H9 (cell line): ENCODE data around the gene SCTR. TPM values are rescaled to one million over a fixed set of nuclear protein-coding genes. Genes with fewer than 3 reads are reported as not detected.

ENCODE experiments used
- DNase-seq: peaks from one replicate; pipeline ENCODE4 v3.0.0-alpha.2; 2017
- H2AFZ ChIP-seq: one replicate; pipeline ENCODE4 v1.6.1; 2013; ENCODE audit warnings: mild to moderate bottlenecking, low read length, control low read depth, moderate library complexity
- H2AK5ac ChIP-seq: 2 replicates; pipeline ENCODE4 v1.6.1; 2013; ENCODE audit warnings: low read length, control low read depth, mixed read lengths; ENCODE audit not compliant: insufficient read length
- H2BK120ac ChIP-seq: one replicate; pipeline ENCODE4 v1.6.1; 2013; ENCODE audit warnings: low read depth, mild to moderate bottlenecking, low read length, control low read depth, inconsistent platforms; ENCODE audit not compliant: poor library complexity, severe bottlenecking
- H2BK12ac ChIP-seq: 2 replicates; pipeline ENCODE4 v1.6.1; 2013; ENCODE audit warnings: low read length, control low read depth, mixed read lengths, low read depth; ENCODE audit not compliant: insufficient read length
- H2BK15ac ChIP-seq: 2 replicates; pipeline ENCODE4 v1.6.1; 2013; ENCODE audit warnings: low read depth, low read length, control low read depth
- H2BK20ac ChIP-seq: one replicate; pipeline ENCODE4 v1.6.1; 2013; ENCODE audit warnings: low read depth, mild to moderate bottlenecking, low read length, control low read depth, inconsistent platforms; ENCODE audit not compliant: poor library complexity, severe bottlenecking
- H2BK5ac ChIP-seq: 2 replicates; pipeline ENCODE4 v1.6.1; 2013; ENCODE audit warnings: low read length, control low read depth, mixed read lengths; ENCODE audit not compliant: insufficient read length
- H3K14ac ChIP-seq: 2 replicates; pipeline ENCODE4 v1.6.1; 2013; ENCODE audit warnings: low read length, control low read depth; ENCODE audit not compliant: insufficient read depth
- H3K18ac ChIP-seq: 2 replicates; pipeline ENCODE4 v1.6.1; 2013; ENCODE audit warnings: low read depth, mild to moderate bottlenecking, mixed read lengths, low read length, control low read depth; ENCODE audit not compliant: insufficient read length
- H3K23ac ChIP-seq: 2 replicates; pipeline ENCODE4 v1.6.1; 2013; ENCODE audit warnings: low read length, control low read depth, mixed read lengths, low read depth; ENCODE audit not compliant: insufficient read length
- H3K23me2 ChIP-seq: 2 replicates; pipeline ENCODE4 v1.6.1; 2013; ENCODE audit warnings: low read depth, mild to moderate bottlenecking, mixed read lengths, low read length, control low read depth; ENCODE audit not compliant: insufficient read length, poor library complexity, severe bottlenecking
- H3K27ac ChIP-seq: 2 replicates; pipeline ENCODE4 v1.5.1; 2013; ENCODE audit warnings: low read length, control low read depth, mixed read lengths, low read depth; ENCODE audit not compliant: insufficient read length
- H3K27me3 ChIP-seq: 2 replicates; pipeline ENCODE4 v1.6.1; 2013; ENCODE audit warnings: low read length, control low read depth, inconsistent platforms; ENCODE audit not compliant: insufficient read depth
- H3K4ac ChIP-seq: 2 replicates; pipeline ENCODE4 v1.6.1; 2013; ENCODE audit warnings: low read depth, mild to moderate bottlenecking, control low read depth, inconsistent platforms, low read length, moderate library complexity
- H3K4me1 ChIP-seq: 2 replicates; pipeline ENCODE4 v1.6.1; 2013; ENCODE audit warnings: low read length, control low read depth, inconsistent platforms; ENCODE audit not compliant: insufficient read depth
- H3K4me2 ChIP-seq: 2 replicates; pipeline ENCODE4 v1.6.1; 2013; ENCODE audit warnings: low read length, control low read depth, mixed read lengths; ENCODE audit not compliant: insufficient read length, insufficient read depth
- H3K56ac ChIP-seq: 2 replicates; pipeline ENCODE4 v1.6.1; 2013; ENCODE audit warnings: low read depth, mild to moderate bottlenecking, mixed read lengths, low read length, control low read depth; ENCODE audit not compliant: insufficient read length
- H3K79me1 ChIP-seq: 2 replicates; pipeline ENCODE4 v1.6.1; 2013; ENCODE audit warnings: low read depth, mild to moderate bottlenecking, moderate library complexity, low read length, control low read depth, inconsistent platforms; ENCODE audit not compliant: insufficient read depth, poor library complexity, severe bottlenecking
- H3K79me2 ChIP-seq: 2 replicates; pipeline ENCODE4 v1.6.1; 2013; ENCODE audit warnings: low read length, control low read depth, inconsistent platforms; ENCODE audit not compliant: insufficient read depth
- H3K9ac ChIP-seq: 2 replicates; pipeline ENCODE4 v1.6.1; 2013; ENCODE audit warnings: low read length, control low read depth, mixed read lengths; ENCODE audit not compliant: insufficient read length; ENCODE audit errors: extremely low read depth
- H3K9me3 ChIP-seq: one replicate; pipeline ENCODE4 v1.6.1; 2013; ENCODE audit warnings: low read depth, low read length, inconsistent platforms; ENCODE audit not compliant: control insufficient read depth
- H3T11ph ChIP-seq: one replicate; pipeline ENCODE4 v1.6.1; 2013; ENCODE audit warnings: mild to moderate bottlenecking, low read length, control low read depth, inconsistent platforms
- H4K20me1 ChIP-seq: one replicate; pipeline ENCODE4 v1.6.1; 2013; ENCODE audit not compliant: control insufficient read depth, insufficient read length, insufficient read depth
- H4K5ac ChIP-seq: 2 replicates; pipeline ENCODE4 v1.6.1; 2013; ENCODE audit warnings: low read depth, mild to moderate bottlenecking, mixed read lengths, low read length, control low read depth; ENCODE audit not compliant: insufficient read length
- H4K8ac ChIP-seq: replicated peaks from 2 replicates; pipeline ENCODE4 v1.6.1; 2013; ENCODE audit warnings: low read length, control low read depth, mixed read lengths, low read depth; ENCODE audit not compliant: insufficient read length
- H4K91ac ChIP-seq: 2 replicates; pipeline ENCODE4 v1.6.1; 2013; ENCODE audit warnings: low read depth, mild to moderate bottlenecking, moderate library complexity, mixed read lengths, low read length, control low read depth; ENCODE audit not compliant: insufficient read length
- H3K27ac Mint-ChIP-seq, 3 experiments: 2 replicates in 2 of 3; 3 replicates in 1 of 3; pipeline ENCODE4 v1.8.0; 2020 to 2021; ENCODE audit warnings: mixed read lengths in 3 of 3, mild to moderate bottlenecking in 1 of 3, moderate library complexity in 1 of 3
- H3K27me3 Mint-ChIP-seq: 2 replicates; pipeline ENCODE4 v1.8.0; 2021; ENCODE audit warnings: low read depth, mild to moderate bottlenecking, moderate library complexity, mixed read lengths
- H3K36me3 Mint-ChIP-seq, 3 experiments: 2 replicates in 2 of 3; 3 replicates in 1 of 3; pipeline ENCODE4 v1.8.0; 2020 to 2021; ENCODE audit warnings: low read depth in 3 of 3, mixed read lengths in 3 of 3; ENCODE audit not compliant: insufficient read depth in 1 of 3
- H3K4me1 Mint-ChIP-seq, 2 experiments: 2 replicates each; pipeline ENCODE4 v1.8.0; 2020; ENCODE audit warnings: mixed read lengths in 2 of 2
- H3K4me3 Mint-ChIP-seq, 2 experiments: 2 replicates in 1 of 2; 3 replicates in 1 of 2; pipeline ENCODE4 v1.8.0; 2020 to 2021; ENCODE audit warnings: mild to moderate bottlenecking in 2 of 2, mixed read lengths in 2 of 2, moderate library complexity in 1 of 2
- H3K9me3 Mint-ChIP-seq, 2 experiments: 2 replicates in 1 of 2; 3 replicates in 1 of 2; pipeline ENCODE4 v1.8.0; 2020; ENCODE audit warnings: mild to moderate bottlenecking in 2 of 2, mixed read lengths in 2 of 2, moderate library complexity in 1 of 2
- WGBS: extraction: QIAGEN DNeasy Blood & Tissue Kit; methylation state at CpG from one replicate; pipeline ENCODE4 v1.1.7; 2013; ENCODE audit warnings: missing lambda C conversion rate, low lambda C conversion rate, mixed read lengths; ENCODE audit not compliant: insufficient read length; ENCODE audit errors: extremely low coverage; 5-methylcytosine and 5-hydroxymethylcytosine counted together
- total RNA-seq: library from RNA; stranded (reverse); gene quantifications from 2 replicates; pipeline ENCODE4 v1.2.1, GENCODE V29; 2021
- TF ChIP-seq, protein P1 (sequence below): fragments of 200-600 bp; sonication (generic); conservative IDR thresholded peaks from 3 replicates; pipeline ENCODE4 v1.8.0; 2021; ENCODE audit warnings: antibody characterized with exemption, mild to moderate bottlenecking

The SCTR gene
- total RNA-seq, 1 experiment from 2014 or later: not detected

DNA sequence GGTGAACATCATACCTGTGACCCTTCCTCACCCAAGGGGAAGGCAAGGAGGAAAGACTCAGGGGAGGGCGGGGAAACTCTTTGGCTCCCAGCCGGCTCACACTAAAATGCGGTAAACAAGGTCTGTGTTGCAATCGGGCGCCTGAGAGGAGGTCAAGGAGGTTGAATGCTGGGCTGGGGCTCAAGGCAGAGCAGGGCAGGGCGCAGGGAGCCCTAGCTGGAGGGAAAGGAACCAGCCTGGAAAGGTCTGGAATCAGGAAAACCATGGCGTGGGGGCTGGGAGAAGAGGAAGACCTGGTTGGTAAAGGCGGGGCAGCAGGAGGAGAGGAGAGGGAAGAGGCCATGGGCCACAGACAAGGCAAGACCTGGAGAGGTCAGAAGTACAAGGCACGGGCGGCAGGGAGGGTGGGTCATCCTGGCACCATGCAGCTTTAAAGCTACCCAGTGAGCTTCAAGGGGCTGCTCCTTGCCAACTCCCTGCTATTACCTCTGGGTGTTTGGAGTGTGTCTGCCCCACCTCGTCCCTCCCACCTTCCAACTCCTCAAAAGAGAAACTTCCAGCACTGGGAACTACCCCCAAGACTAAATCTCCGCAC, 97.4 kb downstream of the SCTR start:
- H2BK15ac ChIP-seq: no peak overlapping the region
- H4K20me1 ChIP-seq: no peaks in the 10 kb centered on the region
- H3K23ac ChIP-seq: no peak overlapping the region
- no peak overlapping the region for H2AK5ac ChIP-seq
- TF ChIP-seq, protein P1, sequence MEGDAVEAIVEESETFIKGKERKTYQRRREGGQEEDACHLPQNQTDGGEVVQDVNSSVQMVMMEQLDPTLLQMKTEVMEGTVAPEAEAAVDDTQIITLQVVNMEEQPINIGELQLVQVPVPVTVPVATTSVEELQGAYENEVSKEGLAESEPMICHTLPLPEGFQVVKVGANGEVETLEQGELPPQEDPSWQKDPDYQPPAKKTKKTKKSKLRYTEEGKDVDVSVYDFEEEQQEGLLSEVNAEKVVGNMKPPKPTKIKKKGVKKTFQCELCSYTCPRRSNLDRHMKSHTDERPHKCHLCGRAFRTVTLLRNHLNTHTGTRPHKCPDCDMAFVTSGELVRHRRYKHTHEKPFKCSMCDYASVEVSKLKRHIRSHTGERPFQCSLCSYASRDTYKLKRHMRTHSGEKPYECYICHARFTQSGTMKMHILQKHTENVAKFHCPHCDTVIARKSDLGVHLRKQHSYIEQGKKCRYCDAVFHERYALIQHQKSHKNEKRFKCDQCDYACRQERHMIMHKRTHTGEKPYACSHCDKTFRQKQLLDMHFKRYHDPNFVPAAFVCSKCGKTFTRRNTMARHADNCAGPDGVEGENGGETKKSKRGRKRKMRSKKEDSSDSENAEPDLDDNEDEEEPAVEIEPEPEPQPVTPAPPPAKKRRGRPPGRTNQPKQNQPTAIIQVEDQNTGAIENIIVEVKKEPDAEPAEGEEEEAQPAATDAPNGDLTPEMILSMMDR: no peak
- no peak overlapping the region for H2BK5ac ChIP-seq
- no peaks in the 10 kb centered on the region; the same call in 1 of the 2 replicates for H3K27me3 ChIP-seq
- no peak overlapping the region for H3K4ac ChIP-seq
- no peak overlapping the region for H4K91ac ChIP-seq
- Mint-ChIP-seq H3K4me3 (no peak overlapping the region; a peak in 1 of 5 replicates), H3K9me3 (peaks cover 2 to 5% of the 10 kb centered on the region in 2 experiments), H3K36me3 (peaks cover 0 to 2% (median 2%) of the 10 kb centered on the region in 3 experiments), H3K27me3 (peaks cover 30% of the 10 kb centered on the region), H3K27ac (peak overlapping the region; percentile 14 to 71 (median 18); a peak in 2 of 7 replicates), H3K4me1 (peaks cover 41 to 53% of the 10 kb centered on the region in 2 experiments)
- H3K79me1 ChIP-seq: no peaks in the 10 kb centered on the region
- peaks cover under 1% of the 10 kb centered on the region for H3K23me2 ChIP-seq
- no peak overlapping the region for H3K9ac ChIP-seq
- H3K9me3 ChIP-seq: no peaks in the 10 kb centered on the region
- no peak overlapping the region for H2BK120ac ChIP-seq
- H2BK20ac ChIP-seq: no peak overlapping the region
- no peak overlapping the region for H3K27ac ChIP-seq
- H3K4me1 ChIP-seq: no peaks in the 10 kb centered on the region
- H3K79me2 ChIP-seq: no peaks in the 10 kb centered on the region
- H3K56ac ChIP-seq: no peak overlapping the region
- H3K4me2 ChIP-seq: no peak overlapping the region
- H4K5ac ChIP-seq: no peak overlapping the region
- no peak overlapping the region for H3T11ph ChIP-seq
- DNase-seq: peak; percentile 29
- H2BK12ac ChIP-seq: no peak overlapping the region
- peak overlapping the region; percentile 41; the same call in 1 of the 2 replicates for H3K14ac ChIP-seq
- no peak overlapping the region for H4K8ac ChIP-seq
- WGBS: no CpG with 5 or more reads among the region's 12 CpGs
- H3K18ac ChIP-seq: no peak overlapping the region
- no peak overlapping the region for H2AFZ ChIP-seq
